GM23338 (cell line): Measurements from ENCODE around the gene TRIO. TPM values are rescaled to one million over a fixed set of nuclear protein-coding genes. Genes with fewer than 3 reads are reported as not detected.
A peak's percentile ranks its signal among the peaks of the same experiment; 100 is the strongest.

Experiments used
- ATAC-seq: fragments of 200-7000 bp; cut with Tn5 transposase; 3 replicates; pipeline ENCODE4 v1.9.1; 2020
- DNase-seq: peaks from one replicate; pipeline ENCODE4 v3.0.0-alpha.2; 2015; ENCODE audit warnings: low spot score
- H2AFZ ChIP-seq: fragments of 200-600 bp; sonication (generic); 2 replicates; pipeline ENCODE4 v1.8.0; 2016; ENCODE audit warnings: antibody characterized with exemption, mild to moderate bottlenecking, moderate library complexity
- H3F3A ChIP-seq: fragments of 200-600 bp; sonication (generic); replicated peaks from 2 replicates; pipeline ENCODE4 v1.8.0; 2017; ENCODE audit warnings: antibody characterized with exemption, mixed run types, low read depth
- H3K27ac ChIP-seq: fragments of 200-600 bp; sonication (generic); 2 replicates; pipeline ENCODE4 v1.6.1; 2016; ENCODE audit warnings: low read depth
- H3K27me3 ChIP-seq: fragments of 200-600 bp; sonication (generic); 2 replicates; pipeline ENCODE4 v1.8.0; 2016; ENCODE audit warnings: mild to moderate bottlenecking, mixed run types, moderate library complexity; ENCODE audit not compliant: insufficient read depth
- H3K36me3 ChIP-seq: fragments of 200-600 bp; sonication (generic); 2 replicates; pipeline ENCODE4 v1.8.0; 2016; ENCODE audit warnings: mild to moderate bottlenecking; ENCODE audit not compliant: insufficient read depth
- H3K4me1 ChIP-seq: fragments of 200-600 bp; sonication (generic); 2 replicates; pipeline ENCODE4 v1.8.0; 2016; ENCODE audit warnings: mild to moderate bottlenecking, moderate library complexity; ENCODE audit not compliant: insufficient read depth
- H3K4me2 ChIP-seq: fragments of 200-600 bp; sonication (generic); 2 replicates; pipeline ENCODE4 v1.7.1; 2017; ENCODE audit warnings: mixed run types
- H3K4me3 ChIP-seq: fragments of 200-600 bp; sonication (generic); 2 replicates; pipeline ENCODE4 v1.6.1; 2016; ENCODE audit warnings: mixed run types
- H3K79me2 ChIP-seq: fragments of 200-600 bp; sonication (generic); replicated peaks from 2 replicates; pipeline ENCODE4 v1.8.0; 2017; ENCODE audit warnings: mild to moderate bottlenecking; ENCODE audit not compliant: insufficient read depth
- H3K9me2 ChIP-seq: fragments of 200-600 bp; sonication (generic); 2 replicates; pipeline ENCODE4 v1.8.0; 2017; ENCODE audit not compliant: insufficient read depth
- H4K20me1 ChIP-seq: fragments of 200-600 bp; sonication (generic); replicated peaks from 2 replicates; pipeline ENCODE4 v1.8.0; 2017; ENCODE audit warnings: mild to moderate bottlenecking; ENCODE audit not compliant: insufficient read depth
- H3K27ac Mint-ChIP-seq: 2 replicates; pipeline ENCODE4 v1.8.0; 2020; ENCODE audit warnings: inconsistent platforms, mild to moderate bottlenecking, moderate library complexity, mixed read lengths
- H3K27me3 Mint-ChIP-seq: 3 replicates; pipeline ENCODE4 v1.8.0; 2022; ENCODE audit warnings: low read depth, mild to moderate bottlenecking, moderate library complexity, mixed read lengths, inconsistent platforms; ENCODE audit not compliant: insufficient read depth, poor library complexity
- H3K36me3 Mint-ChIP-seq: 3 replicates; pipeline ENCODE4 v1.8.0; 2021; ENCODE audit warnings: low read depth, mild to moderate bottlenecking, inconsistent platforms, moderate library complexity, mixed read lengths
- H3K4me1 Mint-ChIP-seq: 3 replicates; pipeline ENCODE4 v1.8.0; 2020; ENCODE audit warnings: mild to moderate bottlenecking, inconsistent platforms, mixed read lengths
- H3K4me3 Mint-ChIP-seq: 3 replicates; pipeline ENCODE4 v1.8.0; 2021; ENCODE audit warnings: moderate library complexity, mild to moderate bottlenecking, inconsistent platforms, mixed read lengths
- H3K9me3 Mint-ChIP-seq: 3 replicates; pipeline ENCODE4 v1.8.0; 2020; ENCODE audit warnings: moderate library complexity, mild to moderate bottlenecking, inconsistent platforms, mixed read lengths
- CTCF ChIP-seq, 2 experiments: fragments of 200-600 bp in 1 of 2; sonication (generic) in 1 of 2; conservative IDR thresholded peaks; 2 replicates each; pipeline versions ENCODE4 v1.5.1 to v1.6.1; 2016 to 2017; ENCODE audit warnings: antibody characterized with exemption in 2 of 2, low read depth in 2 of 2, mild to moderate bottlenecking in 2 of 2, moderate library complexity in 1 of 2
- ETS1 ChIP-seq: IDR thresholded peaks from 2 replicates; pipeline ENCODE4 v1.6.1; 2016; ENCODE audit warnings: antibody characterized with exemption
- REST ChIP-seq: IDR thresholded peaks from one replicate; pipeline ENCODE4 v1.6.1; 2018; ENCODE audit warnings: antibody characterized with exemption; ENCODE audit not compliant: unreplicated experiment
- polyA plus RNA-seq: library from polyadenylated mRNA; unstranded; fragments of >200 nt; fragmentation: Nextera tagmentation; extraction: Ambion mirVana; gene quantifications from 2 replicates; pipeline ENCODE4 v1.2.1, GENCODE V29; 2016
- total RNA-seq: library from RNA; depleted of rRNA; stranded (reverse); fragments of >200 nt; shearing (Covaris generic); gene quantifications from 2 replicates; pipeline ENCODE4 v1.2.3, GENCODE V29; 2014

The TRIO gene
- total and polyA plus RNA-seq, 2 experiments from 2014 or later, result 13.8 to 113 TPM

- TF ChIP-seq REST, result no peak
- TF ChIP-seq ETS1, result no peak
Measured at GRCh38 chr5:14276380-14276779, 133.2 kb downstream of the TRIO start (continued).

GRCh38 chr5:14277385-14278320 is 134.5 kb downstream of the TRIO start:
- H3K4me1 Mint-ChIP-seq, result peaks cover 40% of the 10 kb centered on the region
- H3K9me2 ChIP-seq, result no peaks in the 10 kb centered on the region
- H3K27me3 ChIP-seq, result no peaks in the 10 kb centered on the region
- DNase-seq, result no peak
- H3K79me2 ChIP-seq, result peaks cover 84% of the 10 kb centered on the region
- no peak overlapping the region for H3K4me3 ChIP-seq
- no peak overlapping the region; the same call in 1 of the 2 replicates for H3K27ac ChIP-seq
- no peaks in the 10 kb centered on the region for H3K27me3 Mint-ChIP-seq
- H3K9me3 Mint-ChIP-seq, result no peaks in the 10 kb centered on the region
- peaks cover 3% of the 10 kb centered on the region; the same call in 1 of the 2 replicates for H4K20me1 ChIP-seq
- peaks cover 9% of the 10 kb centered on the region; the same call in 1 of the 3 replicates for H3K36me3 Mint-ChIP-seq
- H3F3A ChIP-seq, result no peaks in the 10 kb centered on the region
- peak overlapping the region; percentile 75 for H3K27ac Mint-ChIP-seq
- no peak overlapping the region for H2AFZ ChIP-seq
- TF ChIP-seq CTCF (conservative IDR thresholded peaks at IDR 0.05; ENCODE audit: low read depth in 2 of 2) (0 out of 4 replicates have a peak, but pooled peaks of 1 of the 2 experiments have one; percentile 4), REST (no peak)
- H3K4me3 Mint-ChIP-seq, result no peak overlapping the region
- H3K36me3 ChIP-seq, result no peaks in the 10 kb centered on the region
- peaks cover 29% of the 10 kb centered on the region for H3K4me1 ChIP-seq
- ATAC-seq, result no peak
- 0 out of 2 replicates have a peak overlapping the region, but pooled peaks have one; percentile 19 for H3K4me2 ChIP-seq
